DOHH2 (cell line): ENCODE data around the gene KMT2C.
"Not testable (repeated sequence)": the region's sequence is repeated elsewhere in the genome, so short reads cannot be mapped to it uniquely, and the experiment has no call there.

Source experiments
- CTCF ChIP-seq: fragments of 200-600 bp; sonication (generic); IDR thresholded peaks from one replicate; pipeline ENCODE4 v1.5.1; 2014; ENCODE audit warnings: antibody characterized with exemption, mild to moderate bottlenecking, low read depth, low read length; ENCODE audit not compliant: poor library complexity, severe bottlenecking
- EZH2phosphoT487 ChIP-seq: fragments of 200-600 bp; sonication (generic); IDR thresholded peaks from 2 replicates; pipeline ENCODE4 v1.6.1; 2017; ENCODE audit warnings: borderline replicate concordance, mild to moderate bottlenecking, antibody characterized with exemption, low read length, moderate library complexity, mixed read lengths

DNA sequence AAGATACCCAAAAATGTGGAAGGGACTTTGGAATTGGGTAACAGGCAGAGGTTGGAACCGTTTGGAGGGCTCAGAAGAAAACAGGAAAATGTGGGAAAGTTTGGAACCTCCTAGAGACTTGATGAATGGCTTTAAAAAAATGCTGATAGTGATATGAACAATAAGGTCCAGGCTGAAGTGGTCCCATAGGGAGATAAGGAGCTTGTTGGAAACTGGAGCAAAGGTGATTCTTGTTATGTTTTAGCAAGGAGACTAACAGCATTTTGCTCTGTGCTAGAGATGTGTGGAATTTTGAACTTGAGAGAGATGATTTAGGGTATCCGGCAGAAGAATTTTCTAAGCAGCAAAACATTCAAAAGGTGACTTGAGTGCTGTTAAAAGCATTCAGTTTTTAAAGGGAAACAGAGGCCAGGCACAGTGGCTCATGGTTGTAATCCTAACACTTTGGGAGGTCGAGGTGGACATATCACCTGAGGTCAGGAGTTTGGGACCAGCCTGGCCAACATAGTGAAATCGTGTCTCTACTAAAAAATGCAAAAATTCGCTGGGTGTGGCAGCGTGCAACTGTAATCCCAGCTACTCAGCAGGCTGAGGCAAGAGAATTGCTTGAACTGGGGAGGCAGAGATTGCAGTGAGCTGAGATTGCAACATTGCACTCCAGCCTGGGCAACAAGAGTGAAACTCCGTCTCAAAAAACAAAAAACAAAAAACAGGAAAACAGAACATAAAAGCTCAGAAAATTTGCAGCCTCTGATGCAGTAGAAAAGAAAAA, 34.6 kb upstream of the KMT2C start:
- TF ChIP-seq CTCF, EZH2phosphoT487: not testable (repeated sequence)
